LHCN-M2 (cell line): ENCODE results near the gene CACTIN. TPM values are rescaled to one million over a fixed set of nuclear protein-coding genes. Genes with fewer than 3 reads are reported as not detected.
"Not testable (repeated sequence)": the region's sequence is repeated elsewhere in the genome, so short reads cannot be mapped to it uniquely, and the experiment has no call there.

Experiments used
- DNase-seq: peaks from one replicate; pipeline ENCODE4 v3.0.0-alpha.2; 2012; ENCODE audit warnings: low read depth
- polyA plus RNA-seq: library from polyadenylated mRNA; unstranded; fragments of >200 nt; gene quantifications from one replicate; pipeline ENCODE4 v1.2.1, GENCODE V29; 2012; ENCODE audit warnings: missing spikeins
- total RNA-seq: library from RNA; depleted of rRNA; stranded (reverse); fragments of >200 nt; gene quantifications from 2 replicates; pipeline ENCODE4 v1.2.3, GENCODE V29; 2014; rRNA removed

The CACTIN gene
- 32.3 and 35.8 TPM in 2 replicates for total RNA-seq
- 19.3 TPM for polyA plus RNA-seq

DNA sequence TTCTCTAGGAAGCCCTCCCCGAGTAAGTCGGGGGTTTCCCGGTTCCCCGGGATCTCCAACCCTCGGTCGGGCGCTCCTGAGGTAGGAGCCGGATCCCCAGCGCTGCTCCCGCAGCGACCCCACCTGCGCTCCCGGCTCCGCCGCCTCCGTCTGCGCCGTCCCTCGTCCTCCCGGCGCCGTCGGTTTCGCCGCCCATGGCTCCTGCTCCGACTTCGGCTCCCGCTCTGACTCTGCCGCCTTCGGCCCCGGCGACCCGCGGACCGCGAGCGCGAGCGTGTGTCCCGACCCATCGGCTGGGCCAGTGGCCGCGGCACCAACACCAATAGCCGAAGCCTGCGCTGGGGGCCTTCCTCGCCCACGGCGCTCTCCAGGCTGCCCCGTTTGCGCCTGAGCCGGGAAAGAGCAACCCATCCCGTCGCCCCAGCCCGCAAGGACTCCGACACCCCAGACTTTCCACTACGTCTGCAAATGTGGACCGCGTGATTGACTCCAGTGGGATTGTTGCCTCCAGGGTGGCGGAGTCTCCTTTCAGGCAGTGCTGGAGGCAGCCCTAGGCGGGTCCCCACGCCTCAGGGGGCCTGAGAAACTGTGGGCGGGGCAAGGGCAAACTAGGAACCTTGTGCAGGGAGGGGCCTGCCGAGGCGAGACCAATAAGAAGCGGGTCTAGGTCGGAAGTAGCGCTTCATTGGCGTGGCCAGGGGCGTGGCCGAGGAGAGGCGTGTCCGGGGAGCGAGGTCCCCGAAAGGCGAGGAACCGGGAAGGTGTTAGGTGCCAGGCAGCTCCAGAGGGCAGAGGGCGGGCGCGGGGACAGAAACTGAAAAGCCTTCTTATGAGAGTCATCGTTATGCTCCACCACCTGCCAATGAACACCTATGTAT, at the start of gene CACTIN:
TSS of gene CACTIN (minus strand) at position 318 of the 878 bp plus-strand sequence. CDS start at position 290, 28 bp downstream.
- DNase-seq, result peak; percentile 97

DNA sequence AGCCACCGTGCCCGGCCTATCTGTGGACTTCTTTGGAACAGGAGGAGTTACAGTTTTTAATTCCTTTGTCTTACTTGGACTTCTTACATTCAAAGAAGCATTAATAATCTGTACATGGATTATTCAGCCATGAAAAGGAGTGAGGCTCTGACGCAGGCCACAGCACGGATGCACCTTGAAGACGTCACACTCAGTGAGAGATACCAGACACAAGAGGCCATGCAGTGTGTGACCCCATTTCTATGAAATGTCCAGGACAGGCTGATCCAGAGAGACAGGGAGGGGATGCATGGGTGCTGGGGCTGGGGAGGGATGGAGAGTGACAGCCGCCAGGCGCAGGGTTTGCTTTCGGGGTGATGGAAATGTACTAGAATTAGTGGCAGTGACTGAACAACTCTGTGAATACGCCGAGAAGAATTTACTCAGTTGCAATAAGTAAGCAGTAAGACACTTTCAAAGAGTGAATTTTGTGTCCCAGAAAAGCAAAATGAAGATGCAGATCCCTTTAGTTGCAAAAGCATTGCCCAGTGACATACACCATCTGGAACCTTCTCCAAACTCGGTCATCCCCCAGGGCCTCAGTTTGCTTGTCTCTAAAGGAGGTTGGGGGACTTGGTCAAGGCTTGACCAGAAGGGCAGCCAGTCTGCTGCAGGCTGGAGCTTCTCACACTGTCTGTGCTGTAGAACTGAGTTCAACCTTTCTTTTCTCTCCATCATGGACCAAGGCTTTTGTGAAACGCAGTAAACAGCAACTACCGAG, 48.4 kb upstream of the CACTIN start:
- no peak for DNase-seq

DNA sequence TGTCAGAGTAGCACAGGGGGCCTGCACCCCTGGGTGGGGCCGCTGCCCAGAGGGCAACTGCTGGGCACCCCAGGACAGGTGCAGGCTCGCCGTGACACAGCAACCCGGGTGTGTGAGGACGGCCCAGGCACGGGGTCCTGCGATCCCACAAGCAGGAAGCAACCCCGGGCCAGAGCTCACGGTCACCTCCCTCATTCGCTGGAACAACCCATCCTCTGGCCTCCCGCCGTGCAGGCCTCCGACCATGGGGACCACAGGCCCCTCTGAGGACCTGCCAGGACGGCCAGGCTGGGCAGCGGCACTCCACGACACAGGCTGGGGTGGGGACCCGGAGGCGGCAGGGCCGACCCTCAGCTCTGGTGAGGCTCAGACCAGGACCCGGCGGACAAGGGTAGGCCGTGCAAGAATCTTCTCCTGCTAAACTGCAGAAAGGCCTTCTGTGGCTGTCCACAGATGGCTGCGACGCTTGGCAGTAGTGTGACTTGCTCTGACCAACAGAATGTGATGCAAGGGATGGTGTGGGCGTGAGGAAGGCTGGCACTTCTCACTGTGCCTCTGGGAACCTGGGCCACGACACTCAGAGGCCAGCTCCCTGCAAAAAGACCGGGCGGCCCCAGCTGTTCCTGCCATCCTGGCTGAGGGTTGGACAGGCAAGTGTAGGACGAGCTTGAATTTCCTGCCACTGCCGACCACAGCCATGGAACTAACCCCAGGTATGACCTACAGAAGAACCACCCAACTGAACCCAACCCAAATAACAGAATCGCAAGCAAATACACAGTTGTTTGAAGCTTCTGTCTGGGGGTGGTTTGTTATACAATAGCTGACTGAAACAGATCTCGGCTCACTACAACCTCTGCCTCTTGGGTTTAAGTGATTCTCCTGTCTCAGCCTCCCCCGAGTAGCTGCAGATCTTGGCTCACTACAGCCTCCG, 47.2 kb upstream of the CACTIN start:
- no peak for DNase-seq

DNA sequence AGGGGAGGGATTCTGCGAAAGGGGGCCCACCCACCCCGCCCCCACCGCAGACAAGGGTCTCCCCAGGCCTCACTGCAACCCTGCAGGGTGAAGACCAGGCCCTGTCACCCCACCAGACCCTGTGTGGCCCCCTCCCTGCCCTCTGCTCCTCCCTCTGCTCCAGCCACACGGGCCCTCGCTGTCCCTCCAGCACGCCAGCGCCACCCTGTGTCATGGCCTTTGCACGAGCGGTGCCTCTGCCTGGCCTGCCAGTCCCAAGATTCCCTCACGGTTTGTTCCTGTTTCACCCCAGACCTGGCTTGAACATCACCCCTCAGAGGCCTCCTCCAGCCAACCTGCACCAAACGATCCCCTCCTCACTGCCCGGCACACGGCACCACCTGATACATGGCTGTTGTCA, 46.4 kb upstream of the CACTIN start:
- no peak for DNase-seq

DNA sequence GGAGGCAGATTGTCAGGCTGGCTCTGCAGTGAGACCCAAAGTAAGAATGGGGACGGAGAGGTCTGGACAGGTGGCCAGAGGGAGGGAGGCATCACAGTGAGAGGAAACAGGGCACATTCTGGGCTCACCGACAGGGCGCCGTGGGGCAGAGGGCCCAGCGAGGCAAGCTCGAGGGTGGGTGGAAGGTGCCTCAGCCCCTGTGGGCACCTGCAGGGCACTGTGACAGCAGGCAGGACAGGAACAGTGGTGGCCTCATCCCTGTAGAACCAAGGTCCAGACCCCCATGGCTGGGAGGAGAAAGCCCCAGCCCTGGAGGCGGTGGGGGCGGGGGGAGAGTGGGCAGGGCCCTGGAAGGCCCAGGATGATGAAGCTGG, 46.0 kb upstream of the CACTIN start:
- no peak for DNase-seq

DNA sequence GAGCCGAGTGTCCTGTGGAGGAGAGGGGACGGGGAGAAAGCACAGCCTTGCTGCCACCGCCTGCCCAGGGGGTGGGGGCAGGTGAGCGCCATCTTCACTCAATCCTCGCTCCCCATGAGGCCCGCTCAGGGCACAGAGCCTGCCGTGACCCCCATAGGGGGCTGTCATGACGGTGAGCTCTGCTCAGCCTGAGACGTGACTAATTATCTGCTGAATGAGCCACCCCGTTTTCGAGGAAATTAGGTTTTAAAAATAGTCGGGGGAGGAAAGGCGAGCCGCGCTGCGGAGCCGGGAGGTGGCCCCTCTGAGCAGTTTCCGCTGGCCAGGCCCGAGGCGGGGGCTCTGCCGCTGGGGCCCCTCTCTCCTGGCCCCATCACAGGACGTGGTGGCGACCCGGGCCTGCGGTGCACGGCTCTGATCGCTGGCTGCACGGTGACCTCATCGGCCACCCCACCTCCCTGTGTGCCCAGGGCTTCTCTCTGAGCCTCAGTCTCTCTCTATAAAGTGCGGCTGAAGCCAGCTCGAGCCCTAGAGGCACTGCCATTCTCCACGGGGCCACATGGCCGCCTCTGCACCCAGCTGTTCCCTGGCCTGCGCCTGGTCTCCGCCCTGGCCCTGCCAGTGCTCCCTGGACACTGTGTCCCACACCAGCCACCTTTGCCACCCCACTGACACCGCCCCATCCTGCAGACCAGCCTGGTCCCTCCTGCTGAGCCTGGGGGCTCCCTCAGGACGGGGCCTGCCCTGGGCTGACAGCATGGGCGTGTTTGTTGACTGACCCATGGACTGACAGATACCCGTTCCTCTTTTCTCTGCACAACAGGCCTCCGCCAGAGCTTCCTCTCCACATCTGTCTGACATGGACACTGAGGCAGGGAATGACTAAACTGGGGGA, 45.3 kb upstream of the CACTIN start:
- DNase-seq, result no peak

DNA sequence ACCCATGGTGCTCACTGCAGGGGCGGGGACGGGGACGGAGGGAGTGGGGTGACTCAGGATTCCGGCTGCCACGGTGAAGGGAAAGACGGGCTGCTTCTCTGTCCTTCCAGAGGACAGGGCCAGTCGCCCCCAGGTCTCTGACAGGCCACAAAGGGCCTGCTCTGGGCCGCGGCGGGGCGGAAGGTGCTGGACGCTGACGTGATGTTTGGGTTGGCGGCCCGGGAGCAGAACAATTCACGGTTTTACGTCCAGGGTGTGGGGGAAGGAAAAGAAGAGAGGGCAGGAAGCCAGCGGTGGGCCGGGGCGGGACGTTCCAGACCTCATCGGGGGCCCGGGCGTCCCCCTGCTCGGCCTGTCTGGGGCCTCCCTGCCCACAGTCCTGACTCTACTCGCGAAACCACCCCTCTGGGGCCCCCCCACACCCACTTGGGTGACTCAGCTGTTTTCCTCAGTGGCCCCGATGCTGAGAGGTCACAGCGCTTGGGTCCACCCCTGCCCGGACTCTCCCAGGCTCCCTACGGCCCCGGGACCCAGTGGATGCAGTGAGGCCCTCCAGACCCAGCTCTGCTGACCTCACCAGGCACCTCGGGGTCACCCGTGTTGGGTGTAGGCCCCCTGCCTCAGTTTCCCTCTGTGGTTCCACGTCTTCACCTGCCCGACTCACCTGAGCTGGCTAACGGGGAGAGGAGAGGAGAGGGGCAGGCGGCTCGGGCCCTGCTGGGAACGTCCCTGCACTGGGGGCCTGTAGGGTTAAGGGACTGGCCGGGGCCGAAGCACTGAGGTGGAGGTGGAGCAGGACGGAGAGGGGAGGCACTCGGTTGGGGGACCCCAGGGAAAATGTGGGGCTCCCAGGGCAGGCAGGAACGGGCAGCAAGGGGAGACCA, 44.4 kb upstream of the CACTIN start:
- no peak for DNase-seq

DNA sequence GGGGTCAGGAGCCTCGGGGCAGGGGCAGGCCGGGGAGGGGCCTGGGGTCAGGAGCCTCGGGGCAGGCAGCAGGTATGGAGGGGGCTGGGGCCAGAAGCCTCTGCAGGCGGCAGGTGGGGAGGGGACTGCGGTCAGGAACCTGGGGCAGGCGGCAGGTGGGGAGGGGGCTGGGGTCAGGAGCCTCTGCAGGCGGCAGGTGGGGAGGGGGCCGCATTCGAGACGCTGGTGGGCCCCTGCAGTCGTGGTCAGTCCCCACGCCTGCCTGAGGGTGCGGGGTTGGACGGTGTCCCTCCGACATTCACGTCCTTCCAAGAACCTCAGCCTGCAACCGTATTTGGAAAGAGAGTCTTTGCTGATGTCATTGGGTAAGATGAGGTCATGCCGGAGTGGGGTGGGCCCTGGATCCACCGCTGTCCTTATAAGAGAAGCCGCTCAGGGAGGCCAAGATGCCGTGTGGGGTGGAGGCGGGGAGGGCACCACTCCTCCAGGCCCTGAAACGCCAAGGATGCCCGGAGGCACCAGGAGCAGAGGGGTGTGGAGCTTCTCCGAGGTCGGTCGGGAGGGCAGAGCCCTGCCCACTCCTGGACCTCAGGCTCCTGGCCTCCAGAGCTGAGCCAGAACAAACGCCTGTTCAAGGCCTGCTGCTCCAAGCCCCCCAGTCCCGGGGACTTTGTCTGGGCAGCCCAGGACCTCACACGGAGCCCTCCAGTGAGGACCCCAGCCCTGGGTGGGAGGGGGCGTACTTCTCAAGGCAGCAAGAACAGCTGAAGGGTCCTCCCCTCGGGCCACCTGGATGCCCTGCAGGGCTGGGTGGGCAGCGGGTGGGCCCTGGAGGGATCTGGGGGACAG, 43.6 kb upstream of the CACTIN start:
- DNase-seq, result peak; percentile 21

DNA sequence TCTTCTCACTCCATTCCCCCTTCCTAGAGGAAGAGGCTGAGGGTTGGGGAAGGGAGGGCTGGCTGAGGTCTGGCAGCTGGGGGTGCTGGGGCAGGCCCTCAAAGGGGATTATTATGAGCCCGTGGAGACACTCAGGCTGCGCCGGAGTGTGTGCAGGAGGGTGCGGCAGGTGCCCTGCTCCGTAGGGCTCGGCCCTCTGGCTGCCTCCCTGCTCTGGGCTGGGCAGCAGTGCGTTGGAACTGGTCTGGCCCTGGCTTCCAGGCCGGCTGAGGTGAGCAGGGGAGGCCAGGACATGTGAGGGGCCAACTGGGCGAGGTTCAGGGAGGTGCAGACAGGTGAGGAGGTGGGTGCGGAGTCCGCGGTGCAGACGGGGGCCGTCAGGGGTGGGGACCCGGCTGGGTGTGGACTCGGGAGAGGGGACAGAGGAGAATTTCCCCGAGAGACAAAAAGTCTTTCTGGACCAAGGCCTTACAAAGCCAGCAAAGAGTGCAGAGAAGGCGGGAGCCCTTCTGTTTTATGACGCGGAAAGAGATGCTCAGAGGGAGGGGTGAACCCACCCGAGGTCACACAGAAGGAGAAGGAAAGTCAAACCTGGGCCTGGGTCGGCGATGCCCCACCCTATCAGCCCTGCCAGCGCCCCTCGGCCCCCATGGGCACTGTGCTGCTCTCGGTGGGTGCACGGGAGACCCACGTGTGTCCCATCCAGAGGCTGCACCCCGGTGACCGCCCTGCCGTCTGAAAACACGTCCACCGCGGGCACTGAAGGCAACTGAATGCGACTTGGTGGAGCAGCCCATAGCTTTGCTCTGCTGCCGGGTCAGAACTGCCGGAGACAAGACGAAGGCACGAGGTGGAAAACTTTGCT, 42.7 kb upstream of the CACTIN start:
- no peak for DNase-seq

DNA sequence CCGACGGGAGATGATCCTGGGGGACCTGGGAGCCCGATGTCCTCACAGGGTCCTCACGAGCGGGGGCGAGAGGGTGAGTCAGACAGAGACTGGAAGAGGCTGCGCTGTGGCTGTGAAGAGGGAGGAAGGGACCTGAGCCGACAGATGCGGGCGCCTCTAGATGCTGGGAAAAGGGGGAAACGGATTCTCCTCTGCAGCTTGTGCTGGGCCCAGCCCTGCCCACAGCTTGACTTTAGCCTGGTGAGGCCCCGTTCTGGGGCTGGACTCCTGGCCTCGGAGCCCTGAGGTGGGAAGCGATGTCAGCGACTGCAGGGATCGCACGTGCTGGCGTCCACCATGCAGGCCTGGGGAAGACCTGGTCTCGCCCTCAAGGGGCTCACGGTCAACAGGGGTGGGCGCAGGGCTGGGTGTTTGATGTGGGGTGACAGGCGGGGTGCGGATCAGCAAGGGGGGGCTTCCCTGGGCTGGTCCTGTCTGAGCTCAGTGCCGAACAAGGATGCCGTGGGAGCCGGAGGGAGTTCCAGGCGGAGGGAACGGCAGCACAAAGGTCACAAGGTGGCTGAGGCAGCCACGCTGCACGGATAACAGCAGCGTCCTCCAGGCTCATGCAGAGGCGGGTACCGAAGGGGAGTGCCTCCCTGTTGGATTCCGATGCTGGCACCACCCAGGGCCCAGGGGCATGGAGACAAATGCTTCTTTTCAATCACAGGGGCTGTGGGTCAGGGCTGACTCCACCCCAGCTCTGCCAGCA, 41.9 kb upstream of the CACTIN start:
- DNase-seq, result no peak

DNA sequence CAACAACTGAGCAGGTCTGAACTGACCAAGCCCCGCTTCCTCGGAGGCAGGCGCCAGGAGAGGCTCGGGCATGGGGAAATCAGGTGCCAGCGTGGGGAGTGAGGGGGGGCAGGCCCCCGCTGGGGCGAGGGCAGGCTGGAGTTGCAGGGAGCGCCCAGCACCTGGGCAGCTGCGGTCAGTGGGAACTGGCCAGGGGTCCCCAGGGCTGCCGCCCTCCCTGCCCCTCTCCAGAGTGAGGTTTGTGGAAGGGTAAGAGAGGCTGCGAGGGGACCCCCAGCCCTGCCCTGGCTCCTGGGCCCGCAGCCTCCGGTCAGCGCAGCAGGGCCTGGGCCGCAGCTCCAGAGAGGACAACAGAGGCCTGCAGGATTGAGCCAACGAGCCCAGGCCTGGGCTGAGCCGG, 41.2 kb upstream of the CACTIN start:
- no peak for DNase-seq

DNA sequence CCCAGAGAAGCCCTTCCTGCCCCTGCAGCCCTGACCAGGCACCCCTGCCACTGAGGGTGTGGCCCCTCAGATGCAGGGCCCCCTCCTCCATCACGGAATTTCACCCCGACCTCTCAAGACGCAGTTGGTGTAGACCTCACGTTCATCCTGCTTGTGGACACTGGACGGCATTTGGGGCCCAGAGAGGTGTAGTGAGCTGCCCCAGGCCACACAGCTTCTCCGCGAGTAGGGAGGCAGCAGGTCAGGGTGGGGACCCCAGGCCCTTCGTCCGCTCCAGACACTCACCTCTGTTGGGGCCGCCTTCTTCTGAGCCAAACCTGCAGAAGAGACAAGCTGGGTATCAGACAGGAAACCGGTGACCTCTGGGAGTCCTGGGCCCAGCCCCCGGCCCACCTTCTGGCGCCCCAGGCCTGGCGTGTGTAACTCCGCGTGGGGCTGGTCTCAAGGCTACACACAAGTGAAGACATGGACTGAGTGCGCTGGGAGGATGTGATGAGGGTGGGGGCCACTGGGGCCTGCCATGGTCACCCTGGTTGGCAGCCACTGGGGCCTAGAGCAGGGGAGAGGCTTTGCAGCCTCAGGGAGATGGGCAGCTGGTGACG, 40.5 kb upstream of the CACTIN start:
- DNase-seq, result no peak

DNA sequence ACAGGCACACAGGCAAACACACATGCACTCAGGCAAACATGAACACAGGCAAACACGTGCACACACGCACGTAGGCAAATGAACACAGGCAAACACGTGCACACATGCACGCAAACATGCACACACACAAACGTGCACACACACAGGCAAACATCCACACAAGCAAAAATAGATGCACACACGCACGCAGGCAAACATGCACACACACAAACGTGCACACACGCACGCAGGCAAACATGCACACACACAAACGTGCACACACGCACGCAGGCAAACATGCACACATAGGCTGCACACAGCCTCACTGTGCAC, 39.9 kb upstream of the CACTIN start:
- DNase-seq, result not testable (repeated sequence)

DNA sequence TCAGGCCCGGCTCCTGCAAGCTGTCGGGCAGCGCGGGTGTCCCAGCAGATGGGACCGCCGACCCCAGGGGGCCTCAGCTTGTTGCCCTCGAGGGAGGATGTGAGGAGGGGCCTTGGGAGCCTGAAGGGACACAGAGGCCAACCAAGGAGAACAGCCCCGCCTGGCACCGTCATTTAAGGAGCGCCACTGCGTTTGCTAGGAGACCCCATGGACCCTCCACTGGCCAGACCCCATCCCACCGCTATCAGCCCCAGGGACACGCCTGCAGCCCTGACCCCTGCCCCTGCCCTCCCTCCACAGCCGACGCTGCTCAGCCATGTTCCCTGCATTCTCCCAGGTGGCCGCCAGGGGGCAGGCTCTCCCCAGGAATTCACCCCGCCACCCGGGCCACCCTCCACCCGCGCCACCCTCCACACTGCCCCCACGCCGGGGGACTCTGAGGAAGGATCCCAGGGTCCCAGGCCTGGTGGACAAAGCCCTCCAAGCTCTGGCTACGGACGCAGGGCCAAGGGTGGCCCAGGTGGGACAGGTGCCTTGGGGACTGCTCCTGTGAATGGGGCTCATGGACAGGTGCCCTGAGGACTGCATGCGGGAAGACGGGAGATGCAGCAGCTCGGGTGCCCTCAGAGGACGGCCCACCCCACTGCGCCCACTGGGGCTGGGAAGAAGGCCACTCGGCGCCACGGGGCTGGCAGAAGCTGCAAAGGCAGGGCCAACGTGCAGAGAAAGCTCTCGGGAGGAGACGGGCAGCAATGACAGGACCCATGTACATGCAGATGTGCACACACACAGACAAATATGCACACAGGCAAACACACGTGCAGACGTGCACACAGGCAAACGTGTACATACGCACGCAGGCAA, 39.3 kb upstream of the CACTIN start:
- DNase-seq, result no peak

DNA sequence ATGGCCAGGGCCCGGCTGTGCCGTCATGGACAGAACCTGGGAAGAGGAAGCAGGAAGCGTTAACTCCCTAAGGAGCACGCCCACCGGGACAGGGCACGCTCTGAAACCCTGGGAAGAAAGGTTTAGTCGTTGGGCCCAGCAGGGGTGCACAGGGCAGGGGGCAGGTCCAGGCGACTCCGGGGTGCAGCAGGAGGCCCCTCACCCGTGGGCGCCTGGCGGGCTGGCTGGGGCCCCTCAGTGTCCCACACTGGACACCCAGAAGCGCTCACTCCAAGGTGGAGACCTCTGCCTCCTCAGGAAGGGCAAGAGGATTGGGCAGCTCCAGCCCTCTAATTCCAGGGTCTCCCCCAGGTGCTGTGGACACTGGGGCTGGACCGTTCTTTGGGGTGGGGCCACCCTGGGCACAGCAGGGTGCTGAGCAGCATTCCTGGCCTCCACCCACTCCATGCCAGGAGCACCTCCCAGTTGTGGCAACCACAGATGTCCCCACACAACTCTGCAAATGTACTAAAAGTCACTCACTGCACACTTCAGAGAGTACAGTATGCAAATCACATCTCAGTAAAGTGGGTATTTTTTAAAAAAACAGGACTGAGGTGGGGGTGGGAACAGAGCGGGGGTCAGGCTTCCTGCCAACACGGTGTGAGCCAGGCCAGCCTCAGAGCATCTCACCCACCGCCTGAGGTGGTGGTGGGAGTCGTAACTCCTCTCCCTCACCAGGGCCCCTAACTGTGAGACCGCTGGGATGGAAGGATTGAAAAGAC, 38.5 kb upstream of the CACTIN start:
- no peak for DNase-seq
